Small intestine (tissue), 7 donors: ENCODE results near the gene GTPBP4. TPM values are rescaled to one million over a fixed set of nuclear protein-coding genes. Genes with fewer than 3 reads are reported as not detected.

Source experiments
- DNase-seq, 2 donors: peaks; one replicate each; pipeline versions ENCODE4 v3.0.0 to v3.0.0-alpha.2; 2013
- FAIRE-seq: peaks from 2 replicates; lab custom pipeline; 2012; peaks lifted over from hg19 to GRCh38; lab: Jason Lieb, UNC
- H3K27ac ChIP-seq, 3 donors: one replicate each; pipeline ENCODE4 v1.5.1; 2013; ENCODE audit warnings: low read length in 2 of 3, mild to moderate bottlenecking in 2 of 3, control low read depth in 1 of 3, inconsistent platforms in 1 of 3, low read depth in 1 of 3, moderate library complexity in 1 of 3
- H3K27me3 ChIP-seq, 3 donors: one replicate each; pipeline ENCODE4 v1.6.1; 2013; ENCODE audit warnings: low read length in 3 of 3, inconsistent platforms in 1 of 3; ENCODE audit not compliant: control insufficient read depth in 3 of 3, insufficient read depth in 3 of 3
- H3K36me3 ChIP-seq, 3 donors: one replicate each; pipeline ENCODE4 v1.6.1; 2013; ENCODE audit warnings: low read length in 3 of 3, inconsistent platforms in 1 of 3, low read depth in 1 of 3, mild to moderate bottlenecking in 1 of 3, moderate library complexity in 1 of 3; ENCODE audit not compliant: control insufficient read depth in 3 of 3, insufficient read depth in 2 of 3
- H3K4me1 ChIP-seq, 3 donors: one replicate each; pipeline ENCODE4 v1.6.1; 2013; ENCODE audit warnings: low read length in 2 of 3, inconsistent platforms in 1 of 3, low read depth in 1 of 3, mild to moderate bottlenecking in 1 of 3, moderate library complexity in 1 of 3; ENCODE audit not compliant: control insufficient read depth in 3 of 3, insufficient read depth in 2 of 3
- H3K4me3 ChIP-seq, 3 donors: one replicate each; pipeline ENCODE4 v1.5.1; 2013; ENCODE audit warnings: low read length in 3 of 3, control low read depth in 1 of 3, inconsistent platforms in 1 of 3, low read depth in 1 of 3, mild to moderate bottlenecking in 1 of 3, moderate library complexity in 1 of 3
- H3K9me3 ChIP-seq, 2 donors: one replicate each; pipeline ENCODE4 v1.6.1; 2013; ENCODE audit warnings: low read depth in 1 of 2, low read length in 1 of 2; ENCODE audit not compliant: control insufficient read depth in 2 of 2, insufficient read depth in 1 of 2
- WGBS, 3 donors: extraction: QIAGEN DNeasy Blood & Tissue Kit; methylation state at CpG; one replicate each; pipeline ENCODE4 v1.1.7; 2013; 5-methylcytosine and 5-hydroxymethylcytosine counted together
- polyA plus RNA-seq, 4 donors: library from polyadenylated mRNA; stranded (reverse) in 3 of 4; unstranded in 1 of 4; fragments of 200-250 nt in 3 of 4; fragments of 120-200 nt in 1 of 4; gene quantifications; one replicate each; pipeline versions ENCODE4 v1.2.1 to v1.2.3, GENCODE V29; 2013
- donor health status: healthy with polysubstance abuse.
- donor health status: control.
- donor health status: control.
- donor health status: Bipolar disorder and iron deficiency.
- donor health status: healthy.

Gene GTPBP4
- polyA plus RNA-seq, 4 donors = 16.8 to 33.8 (median 30.0) TPM

DNA sequence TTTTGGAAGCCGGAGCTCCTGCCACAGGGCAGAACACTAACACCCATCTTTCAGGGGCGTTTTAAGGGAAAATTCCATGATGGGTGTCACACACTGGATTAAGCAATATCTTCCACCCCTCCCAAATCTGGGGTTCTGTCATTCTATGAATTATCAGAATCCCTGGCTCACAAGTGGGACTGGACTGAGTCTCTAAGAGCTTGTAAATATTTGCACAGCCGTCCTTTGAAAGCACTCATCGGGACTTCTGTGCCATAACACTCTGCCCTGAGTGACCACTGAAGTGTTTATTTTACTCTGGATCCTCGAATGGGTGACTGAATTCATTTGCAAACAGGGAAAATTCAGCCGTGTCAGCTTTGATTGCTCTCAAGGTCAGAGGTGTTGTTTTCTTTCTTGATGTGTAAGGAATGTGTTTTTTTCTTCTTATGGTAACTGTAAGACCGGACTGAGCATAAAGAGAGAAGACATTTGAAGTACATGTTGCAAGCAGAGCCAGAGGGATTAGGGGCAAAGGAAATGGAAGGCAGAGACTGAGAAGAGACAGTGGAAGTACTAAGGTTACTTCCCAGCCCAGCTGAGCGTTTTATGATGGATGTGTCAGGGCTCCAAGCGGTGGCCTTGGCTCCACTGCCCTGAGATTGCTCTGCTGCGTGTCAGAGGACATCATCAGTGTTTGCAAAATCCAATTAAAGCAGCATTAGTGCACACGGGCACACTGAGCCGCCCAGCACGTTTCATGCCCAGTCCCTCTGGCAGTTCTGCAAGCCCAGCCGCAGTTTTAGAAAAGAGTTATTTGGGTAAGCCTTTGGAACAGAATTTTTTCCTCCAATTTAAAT is 17.7 kb upstream of the GTPBP4 start:
- peaks cover 0 to 36% (median 0%) of the 10 kb centered on the region in 3 donors for H3K4me1 ChIP-seq
- peak overlapping the region in 2 of 3 donors; percentile 38 to 69 for H3K27ac ChIP-seq
- H3K36me3 ChIP-seq = no peaks in the 10 kb centered on the region
- H3K9me3 ChIP-seq = peaks cover 0 to 6% of the 10 kb centered on the region in 2 donors
- H3K4me3 ChIP-seq = no peak overlapping the region
- peaks cover 0 to 2% (median 0%) of the 10 kb centered on the region in 3 donors for H3K27me3 ChIP-seq
- peak; percentile 49 to 84 for DNase-seq
- no peak for FAIRE-seq
- 21 to 33% (median 31%) methylated on average over 14 of the region's 14 CpGs for WGBS, 3 donors

DNA sequence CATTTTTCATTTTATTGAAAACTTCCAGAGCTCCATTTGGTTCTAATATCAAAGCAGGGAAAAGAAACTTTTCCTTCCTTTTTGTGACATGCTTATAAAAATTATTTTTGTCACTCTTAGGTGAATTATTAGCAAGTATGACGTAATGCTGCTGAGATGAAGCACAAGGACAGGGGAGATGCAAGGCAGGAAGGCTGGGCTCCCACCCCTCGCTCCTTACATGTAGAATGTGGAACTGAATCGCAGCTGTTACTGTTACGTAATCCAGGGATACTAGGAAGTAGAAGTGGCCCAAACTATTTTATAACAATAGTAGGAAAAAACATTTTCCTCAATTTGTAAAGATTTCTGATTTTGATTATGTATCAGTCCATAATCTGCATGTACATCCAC is 17.1 kb upstream of the GTPBP4 start:
- Histone ChIP-seq H3K36me3 (no peaks in the 10 kb centered on the region), H3K27ac (peak overlapping the region in 1 of 3 donors; percentile 69), H3K9me3 (peaks cover 0 to 9% of the 10 kb centered on the region in 2 donors), H3K27me3 (peaks cover 0 to 2% (median 0%) of the 10 kb centered on the region in 3 donors), H3K4me1 (peaks cover 0 to 36% (median 0%) of the 10 kb centered on the region in 3 donors), H3K4me3 (no peak overlapping the region)
- DNase-seq (peak in 1 of 2 donors; percentile 57), FAIRE-seq (no peak)
- 46 to 59% (median 59%) methylated on average over 4 of the region's 4 CpGs for WGBS, 3 donors

DNA sequence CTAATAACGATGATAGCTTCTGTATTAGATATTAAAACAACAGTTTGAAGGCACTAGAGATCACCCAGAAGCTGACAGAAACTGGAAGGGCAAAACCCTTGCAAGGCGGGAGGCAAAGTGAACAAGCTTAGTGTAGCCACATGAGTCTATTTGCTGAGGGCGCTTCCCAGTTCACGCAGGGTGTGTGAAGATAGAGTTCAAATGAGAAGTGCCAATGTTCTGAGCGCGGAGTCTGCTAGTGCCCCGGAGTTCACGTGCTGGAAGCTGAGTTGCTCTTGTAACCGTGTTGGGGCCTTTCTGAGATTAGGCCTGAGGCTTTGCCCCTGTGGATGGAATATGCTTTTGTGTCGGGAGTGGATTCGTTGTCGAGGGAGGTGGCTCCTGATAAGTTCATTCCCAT is 16.6 kb upstream of the GTPBP4 start:
- no peak overlapping the region for H3K4me3 ChIP-seq
- H3K4me1 ChIP-seq = peaks cover 0 to 36% (median 0%) of the 10 kb centered on the region in 3 donors
- peak; percentile 57 to 73 for DNase-seq
- FAIRE-seq = no peak
- peaks cover 0 to 12% of the 10 kb centered on the region in 2 donors for H3K9me3 ChIP-seq
- H3K36me3 ChIP-seq = peaks cover 0 to 3% (median 0%) of the 10 kb centered on the region in 3 donors
- H3K27me3 ChIP-seq = peaks cover 0 to 2% (median 0%) of the 10 kb centered on the region in 3 donors
- 59 to 69% (median 69%) methylated on average over 12 of the region's 12 CpGs for WGBS, 3 donors
- H3K27ac ChIP-seq = peak overlapping the region in 2 of 3 donors; percentile 33 to 69

DNA sequence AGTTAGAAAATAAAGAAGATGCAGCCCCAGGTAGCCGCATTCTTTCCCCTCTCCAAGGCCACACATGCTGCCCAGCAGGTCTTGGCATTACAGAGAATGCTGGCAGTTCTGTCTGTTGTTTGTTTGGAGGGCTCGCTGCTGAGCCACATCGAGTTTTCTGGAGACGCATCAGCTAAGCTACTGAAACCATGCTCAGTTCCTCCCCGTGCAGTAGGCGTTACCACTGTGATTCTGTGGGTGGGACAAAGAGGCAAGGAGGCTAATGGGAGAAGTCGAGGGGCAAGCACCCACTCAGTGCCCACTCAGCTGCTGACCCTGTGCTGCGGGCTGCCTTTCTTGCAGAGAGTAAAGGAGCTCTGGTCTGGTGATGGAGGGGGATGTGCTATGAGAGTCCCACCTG is 15.5 kb upstream of the GTPBP4 start:
- DNase-seq = no peak
- Histone ChIP-seq H3K36me3 (peaks cover 0 to 3% (median 0%) of the 10 kb centered on the region in 3 donors), H3K27ac (no peak overlapping the region), H3K27me3 (no peaks in the 10 kb centered on the region), H3K4me3 (no peak overlapping the region), H3K9me3 (peaks cover 0 to 18% of the 10 kb centered on the region in 2 donors), H3K4me1 (peaks cover 0 to 36% (median 0%) of the 10 kb centered on the region in 3 donors)
- 86 to 93% (median 90%) methylated on average over 8 of the region's 8 CpGs for WGBS, 3 donors
- FAIRE-seq = no peak

DNA sequence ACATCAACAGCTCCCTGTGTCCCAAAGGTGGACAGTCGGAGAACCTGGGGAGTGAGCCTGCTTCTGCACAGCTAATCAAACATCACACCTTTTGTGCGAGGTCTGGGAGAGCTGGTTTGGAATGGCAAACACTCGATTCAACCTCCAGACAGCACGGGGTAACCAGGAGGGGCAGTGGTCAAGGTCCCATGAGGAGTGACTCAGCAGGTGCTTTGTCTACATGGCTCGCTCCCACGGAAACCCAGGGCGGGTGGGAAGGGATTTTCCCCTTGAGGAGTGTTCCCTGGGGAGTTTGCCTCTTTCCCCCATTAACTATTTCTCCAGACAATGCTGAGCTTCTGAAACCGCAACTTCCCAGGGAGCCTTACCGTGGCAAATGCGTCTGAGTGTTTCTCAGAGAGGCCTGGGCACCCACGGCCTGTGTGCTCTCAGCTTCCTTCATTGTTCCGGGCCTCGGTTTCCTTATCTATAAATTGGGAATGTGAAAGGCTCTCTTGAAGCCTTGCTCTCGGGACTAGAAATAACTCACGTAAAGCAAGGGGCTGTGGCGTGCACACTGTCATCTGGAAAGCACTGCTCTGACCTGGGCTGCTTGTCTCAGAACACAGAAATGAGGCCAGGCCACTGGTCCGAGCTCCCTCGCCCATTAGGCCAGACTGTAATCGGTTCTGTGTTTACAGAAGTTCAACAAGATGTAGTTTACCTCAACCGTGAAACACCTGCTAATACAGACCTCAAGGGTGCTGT is 14.0 kb upstream of the GTPBP4 start:
- WGBS, 3 donors = 49 to 69% (median 61%) methylated on average over 20 of the region's 20 CpGs
- DNase-seq (peak; percentile 40 to 81), FAIRE-seq (no peak)
- peaks cover 0 to 36% (median 0%) of the 10 kb centered on the region in 3 donors for H3K4me1 ChIP-seq
- no peak overlapping the region for H3K4me3 ChIP-seq
- H3K27ac ChIP-seq = no peak overlapping the region
- peaks cover 0 to 3% (median 0%) of the 10 kb centered on the region in 3 donors for H3K36me3 ChIP-seq
- peaks cover 0 to 26% of the 10 kb centered on the region in 2 donors for H3K9me3 ChIP-seq
- no peaks in the 10 kb centered on the region for H3K27me3 ChIP-seq

DNA sequence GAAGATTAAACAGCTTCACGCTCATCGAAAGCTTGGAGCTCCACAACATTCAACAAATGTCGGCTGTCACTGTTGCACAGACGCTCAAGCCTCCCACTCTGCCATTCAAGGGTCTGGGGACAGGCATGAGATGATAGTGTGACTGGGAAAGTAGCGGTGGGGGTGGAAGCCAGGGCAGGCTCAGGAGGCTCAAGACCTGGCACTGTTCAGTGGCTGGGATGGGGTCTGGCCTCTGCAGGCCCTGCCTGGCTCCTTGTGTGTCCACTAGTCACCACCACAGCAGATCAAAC is 13.5 kb upstream of the GTPBP4 start:
- Histone ChIP-seq H3K27me3 (no peaks in the 10 kb centered on the region), H3K4me1 (peaks cover 0 to 36% (median 0%) of the 10 kb centered on the region in 3 donors), H3K9me3 (peaks cover 0 to 29% of the 10 kb centered on the region in 2 donors), H3K36me3 (peaks cover 0 to 3% (median 0%) of the 10 kb centered on the region in 3 donors), H3K4me3 (no peak overlapping the region), H3K27ac (no peak overlapping the region)
- FAIRE-seq = no peak
- DNase-seq = no peak
- WGBS, 3 donors = 91 to 95% (median 94%) methylated on average over 5 of the region's 5 CpGs

DNA sequence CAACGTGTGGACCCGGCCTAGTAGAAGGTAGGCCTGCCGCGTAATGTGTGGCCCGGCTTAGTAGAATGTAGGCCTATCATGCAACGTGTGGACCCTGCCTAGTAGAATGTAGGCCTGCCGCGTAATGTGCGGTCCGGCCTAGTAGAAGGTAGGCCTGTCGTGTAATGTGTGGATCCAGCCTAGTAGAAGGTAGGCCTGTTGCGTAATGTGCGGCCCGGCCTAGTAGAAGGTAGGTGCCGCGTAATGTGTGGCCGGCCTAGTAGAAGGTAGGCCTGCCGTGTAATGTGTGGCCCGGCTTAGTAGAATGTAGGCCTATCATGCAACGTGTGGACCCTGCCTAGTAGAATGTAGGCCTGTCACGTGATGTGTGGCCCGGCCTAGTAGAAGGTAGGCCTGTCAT is 11.9 kb upstream of the GTPBP4 start:
- DNase-seq (no peak), FAIRE-seq (no peak)
- H3K4me1 ChIP-seq = peaks cover 0 to 21% (median 0%) of the 10 kb centered on the region in 3 donors
- peaks cover 0 to 3% (median 0%) of the 10 kb centered on the region in 3 donors for H3K36me3 ChIP-seq
- H3K4me3 ChIP-seq = no peak overlapping the region
- no peaks in the 10 kb centered on the region for H3K27me3 ChIP-seq
- H3K9me3 ChIP-seq = peaks cover 2 to 45% of the 10 kb centered on the region in 2 donors
- WGBS, 3 donors = 94 to 96% (median 95%) methylated on average over 22 of the region's 22 CpGs
- H3K27ac ChIP-seq = no peak overlapping the region

DNA sequence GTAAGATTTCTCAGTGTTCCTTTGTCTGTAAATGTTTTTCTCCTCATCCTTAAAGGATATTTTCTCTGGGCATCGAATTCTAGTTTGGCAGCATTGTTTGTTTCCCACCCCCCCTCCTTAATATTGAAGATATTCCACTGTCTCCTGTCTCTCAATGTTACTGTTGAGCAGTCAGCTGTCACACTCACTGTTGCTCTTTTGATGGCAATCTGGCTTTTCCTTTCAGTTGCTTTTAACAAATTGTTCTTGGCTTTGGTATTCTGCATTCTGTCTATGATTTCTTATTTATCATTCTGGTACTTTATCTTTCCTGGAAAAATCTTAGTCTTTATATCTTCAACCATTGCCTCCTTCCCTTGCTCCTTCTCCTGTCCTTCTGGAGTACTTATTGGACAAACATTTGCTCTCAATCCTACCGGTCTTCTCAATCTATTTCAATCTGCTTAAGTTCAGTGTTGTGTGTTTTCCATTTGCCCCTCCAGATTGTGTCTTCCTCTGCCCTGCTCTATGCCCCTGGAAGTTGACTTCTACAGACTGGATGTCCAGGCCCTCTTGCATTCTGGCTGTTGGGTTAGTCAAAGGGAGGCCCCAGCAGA is 9.3 kb upstream of the GTPBP4 start:
- FAIRE-seq = no peak
- Histone ChIP-seq H3K36me3 (peaks cover 0 to 3% (median 0%) of the 10 kb centered on the region in 3 donors), H3K9me3 (peaks cover 2 to 44% of the 10 kb centered on the region in 2 donors), H3K27ac (no peak overlapping the region), H3K27me3 (no peaks in the 10 kb centered on the region), H3K4me3 (no peak overlapping the region), H3K4me1 (peaks cover 0 to 16% (median 0%) of the 10 kb centered on the region in 3 donors)
- 83 to 93% (median 93%) methylated on average over 2 of the region's 2 CpGs for WGBS, 3 donors
- no peak for DNase-seq
